ENCODE measurements around the gene C11orf24. TPM values are rescaled to one million over a fixed set of nuclear protein-coding genes. Genes with fewer than 3 reads are reported as not detected.

The C11orf24 gene
- total and polyA plus RNA-seq, 9 of the 15 experiments (the other 6 are each of a cell fraction or from before 2014, with no cell fraction given): 2.0 to 65.2 (median 32.5) TPM

DNA sequence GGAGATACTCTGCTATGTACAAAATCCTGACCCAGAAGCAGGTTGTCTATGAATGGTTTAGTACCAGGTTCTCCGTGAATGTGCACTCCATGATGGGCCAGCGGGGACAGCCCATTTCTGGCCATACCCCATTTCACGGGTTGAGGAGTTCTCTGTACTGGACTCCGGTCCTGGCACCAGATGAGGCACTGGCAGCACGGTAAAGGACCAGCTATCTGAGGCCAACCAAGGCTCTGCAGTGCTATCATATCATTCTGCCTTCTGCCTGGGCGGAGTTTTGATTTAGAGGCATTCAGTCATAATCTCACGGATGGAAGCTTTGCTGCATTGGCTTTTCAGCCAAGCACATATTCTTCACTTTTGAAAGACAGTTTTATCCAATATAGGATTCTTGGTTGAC is 40.2 kb downstream of the C11orf24 start:
- Histone ChIP-seq H3K27me3 (ENCODE audit: control insufficient read depth in 2 of 2, insufficient read depth in 2 of 2, low read length in 2 of 2) (0 out of 5 replicates have a peak, but pooled peaks cover 0 to under 1% of the 10 kb centered on the region in 2 experiments), H3K79me2 (ENCODE audit: control insufficient read depth, insufficient read depth, low read length) (no peaks in the 10 kb centered on the region), H3K9me1 (ENCODE audit: control insufficient read depth, insufficient read depth, low read length) (no peaks in the 10 kb centered on the region), H3K9me3 (replicated peaks; ENCODE audit: control insufficient read depth, insufficient read depth, low read depth, low read length) (peaks cover 4% of the 10 kb centered on the region; the same call in 1 of the 2 replicates), H3K27ac (ENCODE audit: extremely low read depth, low read depth, low read length) (no peak overlapping the region), H4K20me1 (replicated peaks; ENCODE audit: control insufficient read depth, insufficient read depth, low read length) (no peaks in the 10 kb centered on the region), H2AFZ (ENCODE audit: low read depth, low read length) (no peak overlapping the region), H3K4me3 (no peak overlapping the region), H3K9ac (ENCODE audit: insufficient read depth in 1 of 2, low read depth in 2 of 2, low read length in 2 of 2) (no peak overlapping the region), H3K36me3 (ENCODE audit: control insufficient read depth, insufficient read depth, low read length) (no peaks in the 10 kb centered on the region), H3K4me1 (replicated peaks in 1 of 2; ENCODE audit: control insufficient read depth in 2 of 2, insufficient read depth in 2 of 2, low read length in 2 of 2) (peaks cover 0 to 6% of the 10 kb centered on the region in 2 experiments; a peak in 2 of 5 replicates), H3K4me2 (ENCODE audit: insufficient read depth, low read length) (no peak overlapping the region)
- 12% methylated on average over 7 of the region's 7 CpGs for WGBS (ENCODE audit: insufficient coverage, low coverage, missing lambda C conversion rate)
- FAIRE-seq (no peak), DNase-seq (ENCODE audit: extremely low read depth in 1 of 4, low spot score in 3 of 4) (no peak), ATAC-seq (no peak)
- TF ChIP-seq RBBP5 (IDR thresholded peaks at IDR 0.05; ENCODE audit: borderline replicate concordance, insufficient read depth, low read length, poor library complexity, severe bottlenecking): no peak
- TF ChIP-seq NR2F6 (CRISPR knock-in tag; IDR thresholded peaks at IDR 0.05): no peak
- no peak for TF ChIP-seq DNMT1 (IDR thresholded peaks at IDR 0.05)
- TF ChIP-seq MEF2A (IDR thresholded peaks at IDR 0.05; ENCODE audit: control insufficient read depth, low read depth, low read length): no peak
- TF ChIP-seq, protein P1, sequence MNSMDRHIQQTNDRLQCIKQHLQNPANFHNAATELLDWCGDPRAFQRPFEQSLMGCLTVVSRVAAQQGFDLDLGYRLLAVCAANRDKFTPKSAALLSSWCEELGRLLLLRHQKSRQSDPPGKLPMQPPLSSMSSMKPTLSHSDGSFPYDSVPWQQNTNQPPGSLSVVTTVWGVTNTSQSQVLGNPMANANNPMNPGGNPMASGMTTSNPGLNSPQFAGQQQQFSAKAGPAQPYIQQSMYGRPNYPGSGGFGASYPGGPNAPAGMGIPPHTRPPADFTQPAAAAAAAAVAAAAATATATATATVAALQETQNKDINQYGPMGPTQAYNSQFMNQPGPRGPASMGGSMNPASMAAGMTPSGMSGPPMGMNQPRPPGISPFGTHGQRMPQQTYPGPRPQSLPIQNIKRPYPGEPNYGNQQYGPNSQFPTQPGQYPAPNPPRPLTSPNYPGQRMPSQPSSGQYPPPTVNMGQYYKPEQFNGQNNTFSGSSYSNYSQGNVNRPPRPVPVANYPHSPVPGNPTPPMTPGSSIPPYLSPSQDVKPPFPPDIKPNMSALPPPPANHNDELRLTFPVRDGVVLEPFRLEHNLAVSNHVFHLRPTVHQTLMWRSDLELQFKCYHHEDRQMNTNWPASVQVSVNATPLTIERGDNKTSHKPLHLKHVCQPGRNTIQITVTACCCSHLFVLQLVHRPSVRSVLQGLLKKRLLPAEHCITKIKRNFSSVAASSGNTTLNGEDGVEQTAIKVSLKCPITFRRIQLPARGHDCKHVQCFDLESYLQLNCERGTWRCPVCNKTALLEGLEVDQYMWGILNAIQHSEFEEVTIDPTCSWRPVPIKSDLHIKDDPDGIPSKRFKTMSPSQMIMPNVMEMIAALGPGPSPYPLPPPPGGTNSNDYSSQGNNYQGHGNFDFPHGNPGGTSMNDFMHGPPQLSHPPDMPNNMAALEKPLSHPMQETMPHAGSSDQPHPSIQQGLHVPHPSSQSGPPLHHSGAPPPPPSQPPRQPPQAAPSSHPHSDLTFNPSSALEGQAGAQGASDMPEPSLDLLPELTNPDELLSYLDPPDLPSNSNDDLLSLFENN (IDR thresholded peaks at IDR 0.05; ENCODE audit: low read depth in 2 of 2, low read length in 2 of 2): no peak
- TF ChIP-seq MAZ (CRISPR knock-in tag; conservative IDR thresholded peaks at IDR 0.05 in 1 of 2, IDR thresholded peaks at IDR 0.05 in 1 of 2): no peak
- no peak for TF ChIP-seq CBX1 (IDR thresholded peaks at IDR 0.05; ENCODE audit: low read depth)
- TF ChIP-seq NCOR1 (IDR thresholded peaks at IDR 0.05): no peak
- no TSS peak for BruUV-seq (replicated peaks)
- intact Hi-C loops (cut with micrococcal nuclease) (no loop called here), in situ Hi-C loops (cut with MboI) (no loop called here)
- POLR2A ChIA-PET: interaction anchor here (0.6 kb wide), 2 partner anchors 25 to 73 kb away, joined by 3 to 4 read pairs; no protein-coding TSS in a partner anchor
- CTCF ChIA-PET (ENCODE audit: low intra/inter-chr PET ratio): no interaction called here
